Embryonic facial prominence (tissue), 1 donor: ENCODE measurements around the gene ZDHHC4.
"Not testable (repeated sequence)": the region's sequence is repeated elsewhere in the genome, so short reads cannot be mapped to it uniquely, and the experiment has no call there.

Experiments used
- DNase-seq: peaks from one replicate; pipeline ENCODE4 v3.0.0-alpha.2; 2016; ENCODE audit errors: extremely low spot score

Gene ZDHHC4

GRCh38 chr7:6562106-6562505 lies 15.1 kb upstream of the ZDHHC4 start:
- DNase-seq = no peak

GRCh38 chr7:6563936-6564770 lies 13.1 kb upstream of the ZDHHC4 start:
- no peak for DNase-seq

- DNase-seq = no peak
Measured at GRCh38 chr7:6565655-6566054, 11.6 kb upstream of the ZDHHC4 start.

- no peak for DNase-seq
Measured at GRCh38 chr7:6567886-6568285, 9.4 kb upstream of the ZDHHC4 start.

- DNase-seq = no peak
Measured at GRCh38 chr7:6571160-6571779, 6.0 kb upstream of the ZDHHC4 start.

- no peak for DNase-seq
Measured at GRCh38 chr7:6575281-6576023, 1.8 kb upstream of the ZDHHC4 start.

GRCh38 chr7:6576024-6576866 lies 1.0 kb upstream of the ZDHHC4 start:
- DNase-seq = no peak

GRCh38 chr7:6576867-6577368 lies 336 bp upstream of the ZDHHC4 start:
- not testable (repeated sequence) for DNase-seq

- DNase-seq = no peak
Measured at GRCh38 chr7:6578114-6579084, 1.1 kb downstream of the ZDHHC4 start.

- no peak for DNase-seq
Measured at GRCh38 chr7:6579446-6579845, 2.2 kb downstream of the ZDHHC4 start.

GRCh38 chr7:6585746-6586432 lies 8.6 kb downstream of the ZDHHC4 start:
- DNase-seq = not testable (repeated sequence)

- no peak for DNase-seq
Measured at GRCh38 chr7:6588566-6588965, 11.3 kb downstream of the ZDHHC4 start.

GRCh38 chr7:6589151-6589828 lies 12.0 kb downstream of the ZDHHC4 start:
- DNase-seq = no peak

- DNase-seq = peak; percentile 47
Measured at GRCh38 chr7:6589829-6590644, 12.8 kb downstream of the ZDHHC4 start, which contains the start of gene INTS15. Gene INTS15, plus strand, starts transcription at chr7:6590021. Its CDS starts 263 bp downstream, at chr7:6590284.

GRCh38 chr7:6590645-6591110 lies 13.4 kb downstream of the ZDHHC4 start:
- DNase-seq = no peak

- no peak for DNase-seq
Measured at GRCh38 chr7:6600093-6600492, 22.8 kb downstream of the ZDHHC4 start.

GRCh38 chr7:6604458-6604857 lies 27.2 kb downstream of the ZDHHC4 start:
- no peak for DNase-seq
